ENCODE results near the gene CES1. TPM values are rescaled to one million over a fixed set of nuclear protein-coding genes. Genes with fewer than 3 reads are reported as not detected.

Gene CES1
- total RNA-seq, 4 donors from 2014 or later: 6.8 to 23.2 (median 11.3) TPM

GRCh38 chr16:55843105-55843395 is 10.2 kb upstream of the CES1 start:
- Histone ChIP-seq H3K4me3 (no peak overlapping the region), H3K4me1 (no peaks in the 10 kb centered on the region), H3K27me3 (peaks cover 6% of the 10 kb centered on the region), H3K36me3 (no peaks in the 10 kb centered on the region), H3K9me3 (no peaks in the 10 kb centered on the region), H3K27ac (no peak overlapping the region)
- in situ Hi-C loops (cut with MboI; ENCODE audit: low pct_ligation_motif_present in 1 of 4, low pct_unique_long_range_greater_than_20kb in 1 of 4, low sequenced_read_pairs in 3 of 4): loop anchor here (5.0 to 25.0 kb wide), 7 partner anchors 94 to 381 kb away; no protein-coding TSS in a partner anchor
- no peak for DNase-seq
- 41 to 50% methylated on average over 2 of the region's 2 CpGs for WGBS, 2 donors (ENCODE audit: low coverage in 1 of 2)
- intact Hi-C loops (cut with DNase I; ENCODE audit: low total_unique reads): loop anchor here (1.0 to 5.0 kb wide), 2 partner anchors 131 to 378 kb away; no protein-coding TSS in a partner anchor
- TF ChIP-seq EP300 (IDR thresholded peaks at IDR 0.05; ENCODE audit: low read depth) (no peak), POLR2AphosphoS5 (IDR thresholded peaks at IDR 0.05) (no peak), POLR2A (IDR thresholded peaks at IDR 0.05) (no peak), CTCF (IDR thresholded peaks at IDR 0.05) (no peak)

GRCh38 chr16:55842369-55843104 is 9.6 kb upstream of the CES1 start:
- 32 to 49% methylated on average over 10 to 11 of the region's 11 CpGs for WGBS, 2 donors (ENCODE audit: low coverage in 1 of 2)
- H3K4me3 ChIP-seq: no peak overlapping the region
- no peaks in the 10 kb centered on the region for H3K36me3 ChIP-seq
- peaks cover 1% of the 10 kb centered on the region for H3K27me3 ChIP-seq
- in situ Hi-C loops (cut with MboI; ENCODE audit: low pct_ligation_motif_present in 1 of 4, low pct_unique_long_range_greater_than_20kb in 1 of 4, low sequenced_read_pairs in 3 of 4): loop anchor here (5.0 to 25.0 kb wide), 7 partner anchors 95 to 380 kb away; no protein-coding TSS in a partner anchor
- H3K4me1 ChIP-seq: no peaks in the 10 kb centered on the region
- H3K27ac ChIP-seq: no peak overlapping the region
- TF ChIP-seq CTCF (IDR thresholded peaks at IDR 0.05) (peak; percentile 70 to 76 (median 75)), EP300 (IDR thresholded peaks at IDR 0.05; ENCODE audit: low read depth) (no peak)
- no peak for DNase-seq
- intact Hi-C loops (cut with DNase I; ENCODE audit: low total_unique reads): loop anchor here (1.0 to 5.0 kb wide), 2 partner anchors 130 to 377 kb away; no protein-coding TSS in a partner anchor
- no peaks in the 10 kb centered on the region for H3K9me3 ChIP-seq

GRCh38 chr16:55839115-55839514 is 6.2 kb upstream of the CES1 start:
- no peak for TF ChIP-seq CTCF (IDR thresholded peaks at IDR 0.05)
- no peak for TF ChIP-seq POLR2AphosphoS5 (IDR thresholded peaks at IDR 0.05)
- TF ChIP-seq POLR2A (IDR thresholded peaks at IDR 0.05): no peak
- no peak for TF ChIP-seq EP300 (IDR thresholded peaks at IDR 0.05; ENCODE audit: low read depth)
- 38% methylated on average over 2 of the region's 2 CpGs; no CpG with 5 or more reads in 1 of the 2 donors for WGBS, 2 donors (ENCODE audit: low coverage in 1 of 2)
- Histone ChIP-seq H3K27me3 (no peaks in the 10 kb centered on the region), H3K9me3 (no peaks in the 10 kb centered on the region), H3K4me1 (no peaks in the 10 kb centered on the region), H3K27ac (no peak overlapping the region), H3K36me3 (no peaks in the 10 kb centered on the region), H3K4me3 (no peak overlapping the region)
- in situ Hi-C loops (cut with MboI; ENCODE audit: low pct_ligation_motif_present in 1 of 4, low pct_unique_long_range_greater_than_20kb in 1 of 4, low sequenced_read_pairs in 3 of 4): loop anchor here in 3 of 4 donors (10.0 to 25.0 kb wide), 3 partner anchors 98 to 377 kb away; no protein-coding TSS in a partner anchor
- DNase-seq: no peak
- intact Hi-C loops (cut with DNase I; ENCODE audit: low total_unique reads): no loop called here

- TF ChIP-seq POLR2A (IDR thresholded peaks at IDR 0.05) (no peak), POLR2AphosphoS5 (IDR thresholded peaks at IDR 0.05) (no peak), CTCF (IDR thresholded peaks at IDR 0.05) (no peak)
- WGBS, 2 donors (ENCODE audit: low coverage in 1 of 2): 70 to 78% methylated on average over 2 to 3 of the region's 4 CpGs
- H3K27me3 ChIP-seq: no peaks in the 10 kb centered on the region
- H3K36me3 ChIP-seq: no peaks in the 10 kb centered on the region
- in situ Hi-C loops (cut with MboI; ENCODE audit: low pct_ligation_motif_present in 1 of 4, low pct_unique_long_range_greater_than_20kb in 1 of 4, low sequenced_read_pairs in 3 of 4) (loop anchor here in 3 of 4 donors (10.0 to 25.0 kb wide), 3 partner anchors 101 to 374 kb away; no protein-coding TSS in a partner anchor), intact Hi-C loops (cut with DNase I; ENCODE audit: low total_unique reads) (no loop called here)
- no peak overlapping the region for H3K27ac ChIP-seq
- no peak for DNase-seq
- no peaks in the 10 kb centered on the region for H3K4me1 ChIP-seq
- no peak overlapping the region for H3K4me3 ChIP-seq
- H3K9me3 ChIP-seq: no peaks in the 10 kb centered on the region
Measured at GRCh38 chr16:55836158-55836611, 3.3 kb upstream of the CES1 start.

Measured in transverse colon (tissue), 4 donors.